GM18909 (cell line): ENCODE results near the gene GPRC5D.

Source experiments
- ATAC-seq: cut with Tn5 transposase; IDR thresholded peaks from one replicate; pipeline ENCODE4 v1.9.1; 2021; ENCODE audit warnings: mild to moderate bottlenecking; ENCODE audit not compliant: unreplicated experiment, poor library complexity

Gene GPRC5D

DNA sequence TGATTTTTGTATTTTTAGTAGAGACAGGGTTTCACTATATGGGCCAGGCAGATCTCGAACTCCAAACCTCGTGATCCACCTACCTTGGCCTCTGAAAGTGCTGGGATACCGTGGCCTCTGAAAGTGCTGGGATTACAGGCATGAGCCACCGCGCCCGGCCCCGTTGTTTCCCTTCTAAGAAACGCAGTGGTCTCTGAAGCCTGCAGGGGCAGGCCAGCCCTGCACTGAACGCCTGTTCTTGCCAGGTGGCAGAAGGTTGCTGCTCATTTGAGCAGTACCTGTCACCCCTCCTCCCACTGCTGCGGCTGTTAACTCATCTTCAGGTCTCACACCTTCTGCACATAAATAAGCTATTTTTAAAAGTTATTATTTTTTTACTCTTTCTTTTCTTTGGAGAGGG lies 36.3 kb downstream of the GPRC5D start:
- no peak for ATAC-seq

DNA sequence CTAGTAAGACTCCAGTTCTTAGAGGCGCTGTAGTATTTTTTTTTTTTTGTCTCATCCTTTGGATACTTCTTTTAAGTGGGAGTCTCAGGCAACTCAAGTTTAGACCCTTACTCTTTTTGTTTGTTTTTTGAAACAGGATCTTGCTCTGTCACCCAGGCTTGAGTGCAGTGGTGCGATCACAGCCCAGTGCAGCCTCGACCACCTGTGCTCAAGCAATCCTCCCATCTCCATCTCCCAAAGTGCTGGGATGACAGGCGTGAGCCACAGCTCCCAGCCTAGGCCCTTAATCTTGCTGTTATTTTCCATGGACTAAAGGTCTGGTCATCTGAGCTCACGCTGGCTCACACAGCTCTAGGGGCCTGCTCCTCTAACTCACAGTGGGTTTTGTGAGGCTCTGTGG lies 39.3 kb downstream of the GPRC5D start:
- ATAC-seq = no peak

DNA sequence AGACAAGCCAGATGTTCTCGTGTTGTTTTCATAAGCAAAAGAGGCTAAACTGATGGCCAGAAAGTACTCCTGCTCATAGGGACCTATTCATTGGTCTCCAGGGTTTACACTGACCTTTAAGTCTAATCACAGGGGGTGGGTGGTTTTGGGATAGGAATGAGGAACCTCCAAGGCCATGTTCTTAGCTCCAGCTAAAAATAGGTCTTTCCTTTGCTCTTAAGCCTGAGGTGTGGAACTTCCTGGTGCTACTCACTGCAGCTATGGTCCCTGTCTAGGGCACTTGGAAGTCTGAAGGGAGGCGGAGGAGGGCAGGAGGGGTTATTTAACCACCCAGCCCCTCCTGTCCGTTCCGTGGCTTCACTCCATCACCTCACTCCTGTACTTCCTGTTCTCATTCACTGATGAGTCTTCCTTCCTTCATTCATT lies 42.0 kb downstream of the GPRC5D start:
- no peak for ATAC-seq

DNA sequence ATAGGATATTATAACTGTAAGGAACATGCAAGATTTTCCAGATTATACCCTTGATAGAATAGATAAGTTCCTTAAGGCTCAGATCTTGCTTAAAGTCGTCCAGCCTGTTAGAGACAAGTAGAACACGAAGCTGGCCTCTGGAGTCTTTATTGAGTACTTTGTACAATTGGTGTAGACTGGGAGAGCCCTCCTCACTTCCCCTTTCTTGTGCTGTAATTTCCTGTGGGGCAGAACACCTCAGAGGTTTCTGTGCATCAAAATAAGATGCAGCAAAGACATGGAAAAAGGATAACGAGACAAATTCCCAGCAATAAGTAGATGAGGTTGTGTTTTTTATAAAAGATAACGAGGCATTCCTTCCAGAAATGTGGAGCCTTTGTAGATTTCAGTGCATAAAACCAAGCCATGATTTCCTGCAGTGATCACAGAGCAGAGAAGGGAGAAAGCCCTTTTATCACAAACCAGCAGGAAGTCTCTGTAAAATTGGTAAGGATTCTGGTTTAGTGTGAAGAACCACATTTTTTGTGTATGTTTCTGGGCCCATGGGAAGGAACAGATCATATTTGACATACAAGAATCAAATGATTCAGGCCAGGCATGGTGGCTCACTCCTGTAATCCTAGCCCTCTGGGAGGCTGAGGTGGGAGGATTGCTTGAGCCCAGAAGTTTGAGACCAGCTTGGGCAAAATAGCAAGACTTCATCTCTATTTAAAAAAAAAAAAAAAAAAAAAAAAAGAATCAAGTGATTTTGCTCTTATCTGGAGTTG lies 42.6 kb downstream of the GPRC5D start:
- no peak for ATAC-seq

DNA sequence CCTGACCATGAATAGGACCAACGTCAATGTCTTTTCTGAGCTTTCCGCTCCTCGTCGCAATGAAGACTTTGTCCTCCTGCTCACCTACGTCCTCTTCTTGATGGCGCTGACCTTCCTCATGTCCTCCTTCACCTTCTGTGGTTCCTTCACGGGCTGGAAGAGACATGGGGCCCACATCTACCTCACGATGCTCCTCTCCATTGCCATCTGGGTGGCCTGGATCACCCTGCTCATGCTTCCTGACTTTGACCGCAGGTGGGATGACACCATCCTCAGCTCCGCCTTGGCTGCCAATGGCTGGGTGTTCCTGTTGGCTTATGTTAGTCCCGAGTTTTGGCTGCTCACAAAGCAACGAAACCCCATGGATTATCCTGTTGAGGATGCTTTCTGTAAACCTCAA lies 43.3 kb downstream of the GPRC5D start:
- no peak for ATAC-seq

DNA sequence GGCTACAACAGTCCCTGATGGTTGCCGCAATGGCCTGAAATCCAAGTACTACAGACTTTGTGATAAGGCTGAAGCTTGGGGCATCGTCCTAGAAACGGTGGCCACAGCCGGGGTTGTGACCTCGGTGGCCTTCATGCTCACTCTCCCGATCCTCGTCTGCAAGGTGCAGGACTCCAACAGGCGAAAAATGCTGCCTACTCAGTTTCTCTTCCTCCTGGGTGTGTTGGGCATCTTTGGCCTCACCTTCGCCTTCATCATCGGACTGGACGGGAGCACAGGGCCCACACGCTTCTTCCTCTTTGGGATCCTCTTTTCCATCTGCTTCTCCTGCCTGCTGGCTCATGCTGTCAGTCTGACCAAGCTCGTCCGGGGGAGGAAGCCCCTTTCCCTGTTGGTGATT lies 43.7 kb downstream of the GPRC5D start:
- ATAC-seq = no peak

DNA sequence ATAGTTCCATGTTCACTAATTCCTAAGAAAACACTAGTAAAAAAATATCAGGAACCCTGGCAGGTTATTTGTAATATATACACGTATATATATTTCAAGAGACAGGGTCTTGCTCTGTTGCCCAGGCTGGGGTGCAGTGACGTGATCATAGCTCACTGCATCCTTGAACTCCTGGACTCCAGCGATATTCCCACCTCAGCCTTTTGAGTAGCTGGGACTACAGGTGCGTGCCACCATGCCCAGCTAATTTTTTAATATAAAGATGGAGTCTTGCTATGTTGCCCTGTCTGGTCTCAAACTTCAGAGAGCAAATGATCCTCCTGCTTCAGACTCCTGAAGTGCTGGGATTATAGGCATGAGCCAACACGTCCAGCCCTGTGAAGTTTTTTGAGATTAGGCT lies 44.4 kb downstream of the GPRC5D start:
- ATAC-seq = no peak

DNA sequence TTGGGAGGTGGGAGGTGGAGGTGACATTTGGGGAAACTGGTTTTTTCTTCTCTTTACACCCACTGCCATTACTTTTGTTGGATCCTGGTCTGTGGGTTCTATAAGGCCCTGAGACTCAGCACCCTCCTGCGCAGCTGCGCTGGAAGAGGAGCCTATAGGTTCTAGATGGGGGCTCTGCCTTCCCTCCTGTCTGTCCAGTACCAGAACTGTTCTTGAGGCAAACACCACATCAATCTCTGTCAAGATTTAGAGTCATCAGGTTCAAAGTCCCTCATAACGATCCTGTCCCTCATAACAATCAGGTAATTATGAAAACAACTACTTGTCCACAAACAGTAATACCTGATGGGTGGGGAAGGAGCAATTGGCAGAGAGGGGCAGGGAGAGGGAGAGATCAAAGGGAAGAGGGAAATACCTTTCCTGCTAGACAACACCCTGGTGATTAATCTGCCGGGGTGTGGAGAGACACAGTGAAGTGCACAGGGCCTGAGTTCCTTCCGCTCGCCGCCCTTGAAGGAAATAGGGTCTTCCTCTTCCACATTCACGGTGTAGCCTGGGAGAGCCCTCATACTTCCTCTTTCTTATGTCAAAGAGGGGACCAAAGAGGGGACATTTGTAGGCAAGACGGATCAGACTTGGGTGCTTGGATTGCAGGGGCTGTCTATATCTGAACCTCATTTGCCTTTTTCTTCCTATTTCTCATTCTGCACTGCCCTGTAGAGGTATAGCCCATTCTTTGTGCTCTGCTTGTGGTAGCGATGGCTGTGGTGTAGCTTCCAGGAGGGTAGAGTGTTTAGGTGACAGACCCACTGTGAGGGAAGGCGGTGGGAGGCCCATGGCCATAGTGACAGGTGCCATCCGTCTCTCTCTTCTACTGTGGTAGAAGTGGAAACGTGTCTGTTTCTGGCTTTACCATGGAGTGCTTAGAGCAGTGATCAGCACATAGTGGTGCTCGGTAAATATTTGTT lies 48.0 kb downstream of the GPRC5D start:
- ATAC-seq = no peak

DNA sequence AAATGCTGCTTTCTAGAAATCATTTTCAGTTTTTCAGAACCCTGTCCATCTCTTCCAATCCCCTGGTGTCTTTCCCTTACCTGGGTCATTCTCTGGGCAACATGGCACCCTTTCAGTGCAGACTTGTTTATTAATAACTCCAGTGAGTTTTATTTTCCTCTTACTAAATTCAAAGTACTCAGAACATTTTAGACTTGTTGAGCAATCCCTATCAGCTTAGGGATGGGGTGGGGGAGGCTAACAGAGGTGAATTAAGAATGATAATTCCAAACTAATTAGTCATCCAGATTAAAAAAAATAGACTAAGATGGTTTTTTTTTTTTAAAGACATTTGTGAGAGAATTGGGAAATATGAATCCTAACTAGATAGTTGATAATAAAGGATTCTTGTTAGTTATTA lies 49.9 kb downstream of the GPRC5D start:
- no peak for ATAC-seq

DNA sequence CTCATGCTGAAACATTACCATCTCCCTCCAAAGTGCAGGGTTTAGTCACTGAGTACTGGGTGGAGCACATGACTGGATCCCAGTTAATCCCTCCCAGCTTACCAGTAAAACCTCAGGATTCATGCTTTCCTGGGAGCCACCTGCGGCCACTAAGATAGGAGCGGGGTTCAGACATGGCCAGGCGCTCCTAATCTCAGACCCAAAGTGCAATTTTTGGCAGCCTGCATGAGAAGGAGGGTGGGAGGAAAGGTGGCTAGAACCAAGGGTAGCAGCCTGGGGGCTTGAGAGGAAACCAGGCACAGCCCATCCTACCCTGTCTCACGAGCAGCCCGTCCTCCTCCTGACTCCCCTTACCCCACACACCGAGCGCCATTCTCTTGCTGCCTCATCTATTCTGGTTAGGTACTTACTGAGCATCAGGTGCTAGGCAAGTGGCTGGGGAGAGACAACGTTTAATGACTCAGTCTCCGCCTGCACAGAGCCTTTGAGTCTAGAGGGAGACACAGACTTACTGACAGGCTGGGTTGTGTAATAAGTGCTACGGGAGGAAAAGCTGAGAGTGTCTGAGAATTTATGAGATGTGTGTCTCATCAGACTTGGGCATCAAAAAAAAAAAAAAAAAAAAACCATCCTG lies 50.7 kb downstream of the GPRC5D start:
- ATAC-seq = no peak

DNA sequence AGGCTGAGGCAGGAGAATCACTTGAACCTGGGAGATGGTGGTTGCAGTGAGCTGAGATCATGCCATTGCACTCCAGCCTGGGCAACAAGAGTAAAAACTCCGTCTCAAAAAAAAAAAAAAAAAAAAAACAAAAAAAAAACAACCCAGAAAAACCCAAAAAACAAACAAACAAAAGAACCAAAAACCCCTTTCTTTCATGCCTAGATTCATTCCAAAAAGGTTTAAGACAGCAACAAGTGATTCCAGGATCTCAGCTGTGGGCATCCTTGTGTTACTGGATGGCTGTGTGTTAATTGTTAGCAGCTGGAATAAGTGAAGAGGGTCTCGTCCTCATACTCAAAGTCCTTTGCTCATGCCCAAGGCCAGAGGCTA lies 51.2 kb downstream of the GPRC5D start:
- ATAC-seq = no peak

DNA sequence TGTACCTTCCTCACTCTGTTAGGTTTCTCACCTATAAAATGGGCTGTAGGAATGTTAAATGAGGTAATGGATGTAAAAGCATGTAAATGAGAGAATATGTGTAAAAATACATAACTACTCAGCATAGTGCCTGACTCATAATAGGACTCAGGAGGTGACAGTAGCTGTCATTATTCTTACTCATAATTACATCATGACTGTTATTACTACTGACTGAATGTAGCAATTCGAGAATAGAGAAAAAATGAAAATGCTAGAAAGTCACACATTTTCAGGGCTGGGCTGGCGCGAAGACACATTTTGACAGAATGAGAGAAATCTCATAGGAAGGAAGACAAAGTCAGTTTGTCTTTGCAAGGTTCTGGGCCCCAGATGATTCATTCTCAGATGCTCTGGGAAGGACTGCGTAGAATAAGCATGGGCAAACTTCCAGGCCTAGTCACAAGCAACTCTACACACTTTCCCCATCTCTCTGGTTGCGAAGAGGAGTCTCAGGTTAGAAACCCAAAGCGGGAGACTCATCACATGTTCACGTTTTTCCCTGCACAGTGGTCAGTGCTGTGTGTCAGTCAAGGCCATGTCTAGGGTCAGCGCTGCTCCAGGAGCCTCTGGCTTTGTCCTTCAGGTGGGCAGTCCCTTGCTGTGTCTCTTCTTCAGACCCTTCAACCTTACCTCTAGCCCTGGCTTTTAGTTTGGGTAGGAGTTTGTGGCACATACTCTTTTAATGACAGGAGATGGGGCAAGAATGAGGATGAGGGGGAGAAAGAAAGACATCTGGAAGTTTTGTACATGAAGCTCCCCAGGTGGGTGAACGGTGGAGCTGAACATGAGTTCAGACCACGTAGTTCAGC lies 52.2 kb downstream of the GPRC5D start:
- peak; percentile 72 for ATAC-seq

DNA sequence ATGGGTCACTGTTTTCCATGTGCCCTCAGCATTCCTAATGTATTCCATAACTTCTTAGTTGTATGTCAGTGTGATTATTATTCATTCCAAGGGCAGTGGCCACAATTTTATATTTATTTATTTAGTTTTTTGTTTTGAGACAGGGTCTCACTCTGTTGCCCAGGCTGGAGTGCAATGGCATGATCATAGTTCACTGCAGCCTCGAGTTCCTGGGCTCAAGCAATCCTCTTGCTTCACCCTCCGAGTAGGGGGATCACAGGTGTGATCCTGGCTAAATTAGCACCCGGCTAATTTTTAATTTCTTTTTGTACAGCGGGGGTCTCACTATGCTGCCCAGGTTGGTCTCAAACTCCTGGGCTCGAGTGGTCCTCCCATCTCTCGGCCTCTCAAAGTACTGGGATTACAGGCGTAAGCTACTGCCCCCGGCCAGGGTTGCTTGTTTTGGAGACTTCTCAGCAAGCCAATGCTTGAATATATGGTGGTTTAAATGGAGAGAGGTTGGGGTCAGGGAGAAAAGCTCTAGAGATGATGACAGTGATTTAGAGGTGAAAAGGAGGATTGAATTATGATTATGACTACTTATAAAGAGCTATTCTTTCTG lies 53.0 kb downstream of the GPRC5D start:
- ATAC-seq = no peak

DNA sequence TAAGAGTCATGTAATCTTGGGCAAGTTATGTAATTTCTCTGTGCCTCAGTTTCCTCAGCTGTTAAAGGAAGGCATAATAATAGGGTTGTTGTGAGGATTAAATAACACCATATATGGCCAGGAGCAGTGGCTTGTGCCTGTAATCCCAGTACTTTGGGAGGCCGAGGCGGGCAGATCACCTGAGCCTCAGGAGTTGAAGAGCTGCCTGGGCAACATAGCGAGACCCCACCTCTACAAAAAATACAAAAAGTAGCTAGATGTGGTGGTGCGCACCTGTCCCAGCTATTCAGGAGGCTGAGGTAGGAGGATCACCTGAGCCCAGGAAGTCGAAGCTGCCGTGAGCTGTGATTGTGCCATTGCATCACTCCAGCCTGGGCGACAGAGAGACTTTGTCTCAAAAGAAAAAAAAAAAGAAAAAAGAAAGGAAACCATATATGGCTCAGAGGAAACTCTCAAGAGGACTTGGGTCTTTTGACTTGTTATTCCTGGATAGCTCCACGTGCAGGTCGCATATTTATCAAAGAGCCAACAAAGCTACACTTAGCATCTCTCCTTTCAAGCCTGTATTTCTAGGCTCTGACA lies 53.7 kb downstream of the GPRC5D start:
- ATAC-seq = no peak

DNA sequence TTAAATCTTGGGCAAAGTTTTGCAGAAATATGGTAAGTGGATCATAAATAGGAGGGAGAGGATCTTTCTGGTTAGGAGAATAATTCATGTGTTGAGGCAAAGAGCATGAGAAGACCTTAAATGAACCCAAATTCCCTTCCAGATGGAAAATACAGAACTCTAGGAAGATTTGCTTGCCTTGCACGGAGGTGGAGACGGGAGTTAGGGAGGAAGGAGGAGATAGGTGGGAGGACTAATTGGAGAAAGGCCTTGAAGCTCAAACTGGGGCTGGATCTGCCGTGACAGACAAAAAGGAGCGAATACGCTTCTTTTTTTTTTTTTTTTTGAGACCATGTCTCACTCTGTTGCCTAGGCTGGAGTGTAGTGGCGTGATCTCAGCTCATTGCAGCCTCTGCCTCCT lies 54.7 kb downstream of the GPRC5D start:
- no peak for ATAC-seq

DNA sequence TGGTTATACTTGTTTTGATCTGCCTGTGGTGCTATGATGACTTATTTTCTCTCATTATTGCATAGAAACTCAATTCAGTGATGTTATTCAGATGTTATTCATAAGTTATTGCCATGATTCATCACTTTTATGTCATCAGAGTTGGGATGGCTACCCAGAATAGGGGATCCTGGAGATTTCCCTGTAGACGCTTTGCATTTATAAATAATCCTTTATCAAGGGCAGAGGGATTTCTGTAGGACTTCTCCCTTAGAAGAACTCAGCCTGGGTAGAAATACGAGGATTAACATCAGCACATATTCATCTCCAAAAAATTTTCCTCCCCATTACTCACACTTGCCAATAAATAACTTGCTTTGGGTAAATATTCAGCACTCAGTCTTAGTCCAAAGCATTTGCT lies 55.7 kb downstream of the GPRC5D start:
- no peak for ATAC-seq

DNA sequence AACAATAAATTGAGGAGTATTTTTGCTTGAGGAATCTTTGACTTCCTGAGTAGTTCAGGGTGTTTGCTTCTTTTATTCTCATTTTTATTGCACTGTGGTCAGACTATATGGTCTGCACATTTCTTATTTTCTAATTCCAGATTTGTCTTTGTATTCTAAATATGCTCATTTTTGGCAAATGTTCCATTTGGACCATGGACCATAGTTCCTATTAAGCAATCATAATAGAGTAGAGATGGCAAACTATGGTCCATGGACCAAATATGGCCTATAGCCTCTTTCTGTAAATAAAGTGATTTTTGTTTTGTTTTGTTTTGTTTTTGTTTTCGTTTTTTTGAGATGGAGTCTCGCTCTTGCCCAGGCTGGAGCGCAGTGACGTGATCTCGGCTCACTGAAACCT lies 58.5 kb downstream of the GPRC5D start:
- ATAC-seq = no peak

DNA sequence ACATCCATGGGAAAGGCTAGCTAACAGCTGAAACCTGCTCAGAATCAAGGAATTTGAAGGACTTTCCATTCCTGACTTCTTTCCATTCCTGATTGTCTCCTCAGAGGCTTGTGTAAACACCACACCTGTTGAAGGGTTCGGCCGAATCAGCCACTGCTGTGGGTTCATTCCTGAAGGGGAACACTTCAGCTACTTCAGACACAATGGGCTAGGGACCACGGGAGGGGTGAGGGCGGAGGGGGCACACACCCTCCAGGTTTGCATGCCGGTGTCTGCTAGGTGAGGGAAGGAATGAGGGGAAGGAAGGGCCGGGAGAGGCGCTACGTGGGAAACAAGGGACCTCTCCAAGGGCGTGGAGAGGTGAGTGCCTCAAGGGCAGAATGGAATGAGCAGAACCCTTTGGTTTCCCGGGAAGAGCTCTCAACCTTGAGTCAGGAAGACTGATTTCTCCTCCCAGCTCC lies 59.3 kb downstream of the GPRC5D start:
- no peak for ATAC-seq

DNA sequence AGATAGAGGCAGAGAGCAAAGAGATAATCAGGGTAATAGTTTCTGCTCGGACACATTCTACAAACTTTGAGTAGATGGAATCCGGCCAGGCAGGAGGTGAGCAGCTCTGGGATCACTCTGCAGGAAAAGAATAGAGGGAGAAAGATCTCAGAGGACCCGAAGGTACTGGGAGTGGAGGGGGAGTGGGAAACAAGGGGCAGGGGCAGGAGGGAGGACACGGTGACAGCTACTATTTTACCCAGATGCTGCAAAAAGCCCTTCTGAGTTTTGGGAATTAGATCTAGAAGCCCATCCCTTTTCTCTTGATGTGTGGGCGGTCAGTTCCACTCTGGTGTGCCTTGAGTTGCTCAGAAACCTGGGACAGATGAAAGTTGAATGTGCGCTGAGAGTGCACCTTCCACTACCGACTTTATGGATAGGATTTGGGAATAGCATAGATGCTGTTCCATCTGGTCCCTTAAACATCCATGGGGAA lies 60.1 kb downstream of the GPRC5D start:
- no peak for ATAC-seq
